MCF 10A (cell line): ENCODE measurements around the gene TRIM68. TPM values are rescaled to one million over a fixed set of nuclear protein-coding genes. Genes with fewer than 3 reads are reported as not detected.

Experiments used
- BruUV-seq: library from RNA; stranded (reverse); fragments of 400-500 nt; replicated peaks from 2 replicates; lab custom pipeline; 2021; lab: Mats Ljungman, UMichigan
- CTCF ChIA-PET: fragments of 300-600 bp; sonication (Branson Sonifier 250); formaldehyde crosslinking; extraction: SDS; loops from one replicate; lab custom pipeline; 2021; ENCODE audit warnings: antibody characterized with exemption, inconsistent platforms; lab: Yijun Ruan, JAX
- POLR2A ChIA-PET: fragments of 300-600, 350-650 bp; sonication (Branson Sonifier 250); formaldehyde crosslinking; extraction: SDS; loops from one replicate; lab custom pipeline; 2020; ENCODE audit warnings: antibody characterized with exemption, inconsistent platforms; lab: Yijun Ruan, JAX
- DNase-seq: peaks from one replicate; pipeline ENCODE4 v3.0.0-alpha.2; 2018; ENCODE audit not compliant: unreplicated experiment
- H3K27ac Mint-ChIP-seq: one replicate; pipeline ENCODE4 v1.8.0; 2022; ENCODE audit warnings: mild to moderate bottlenecking, low read depth, mixed read lengths; ENCODE audit not compliant: unreplicated experiment
- H3K27me3 Mint-ChIP-seq: one replicate; pipeline ENCODE4 v1.8.0; 2022; ENCODE audit warnings: mixed read lengths; ENCODE audit not compliant: insufficient read depth, unreplicated experiment
- H3K36me3 Mint-ChIP-seq: one replicate; pipeline ENCODE4 v1.8.0; 2022; ENCODE audit warnings: mild to moderate bottlenecking, moderate library complexity, mixed read lengths; ENCODE audit not compliant: insufficient read depth, unreplicated experiment
- H3K4me1 Mint-ChIP-seq: one replicate; pipeline ENCODE4 v1.8.0; 2022; ENCODE audit warnings: mixed read lengths; ENCODE audit not compliant: insufficient read depth, unreplicated experiment
- H3K4me3 Mint-ChIP-seq: one replicate; pipeline ENCODE4 v1.8.0; 2022; ENCODE audit warnings: mild to moderate bottlenecking, moderate library complexity, mixed read lengths; ENCODE audit not compliant: unreplicated experiment
- H3K9me3 Mint-ChIP-seq: one replicate; pipeline ENCODE4 v1.8.0; 2022; ENCODE audit warnings: mixed read lengths; ENCODE audit not compliant: unreplicated experiment
- intact Hi-C: fragments of 100-400 bp; cut with micrococcal nuclease; formaldehyde crosslinking; loops from 2 replicates; pipeline ENCODE4 v1.14.1; 2022
- total RNA-seq: library from RNA; stranded (reverse); gene quantifications from 2 replicates; pipeline ENCODE4 v1.2.3, GENCODE V29; 2022
- TF ChIP-seq, protein P1 (sequence below): fragments of 200-600 bp; IDR thresholded peaks from one replicate; pipeline ENCODE4 v1.8.0; 2022; ENCODE audit warnings: antibody characterized with exemption, mild to moderate bottlenecking; ENCODE audit not compliant: unreplicated experiment

The TRIM68 gene
- total RNA-seq, 1 experiment from 2014 or later, result 7.9 TPM

- no TSS peak for BruUV-seq
- H3K4me3 Mint-ChIP-seq, result no peak overlapping the region
- H3K9me3 Mint-ChIP-seq, result no peaks in the 10 kb centered on the region
- CTCF ChIA-PET, result interaction anchor here (2.0 kb wide), 1 partner anchor 9 kb away, joined by 13 read pairs; the partner anchor contains the start of gene OR51D1
- H3K27me3 Mint-ChIP-seq, result peaks cover 24% of the 10 kb centered on the region
- no peak overlapping the region for H3K27ac Mint-ChIP-seq
- no peaks in the 10 kb centered on the region for H3K4me1 Mint-ChIP-seq
- intact Hi-C loops, result no loop called here
- POLR2A ChIA-PET, result no interaction called here
- no peak for DNase-seq
- TF ChIP-seq, protein P1, sequence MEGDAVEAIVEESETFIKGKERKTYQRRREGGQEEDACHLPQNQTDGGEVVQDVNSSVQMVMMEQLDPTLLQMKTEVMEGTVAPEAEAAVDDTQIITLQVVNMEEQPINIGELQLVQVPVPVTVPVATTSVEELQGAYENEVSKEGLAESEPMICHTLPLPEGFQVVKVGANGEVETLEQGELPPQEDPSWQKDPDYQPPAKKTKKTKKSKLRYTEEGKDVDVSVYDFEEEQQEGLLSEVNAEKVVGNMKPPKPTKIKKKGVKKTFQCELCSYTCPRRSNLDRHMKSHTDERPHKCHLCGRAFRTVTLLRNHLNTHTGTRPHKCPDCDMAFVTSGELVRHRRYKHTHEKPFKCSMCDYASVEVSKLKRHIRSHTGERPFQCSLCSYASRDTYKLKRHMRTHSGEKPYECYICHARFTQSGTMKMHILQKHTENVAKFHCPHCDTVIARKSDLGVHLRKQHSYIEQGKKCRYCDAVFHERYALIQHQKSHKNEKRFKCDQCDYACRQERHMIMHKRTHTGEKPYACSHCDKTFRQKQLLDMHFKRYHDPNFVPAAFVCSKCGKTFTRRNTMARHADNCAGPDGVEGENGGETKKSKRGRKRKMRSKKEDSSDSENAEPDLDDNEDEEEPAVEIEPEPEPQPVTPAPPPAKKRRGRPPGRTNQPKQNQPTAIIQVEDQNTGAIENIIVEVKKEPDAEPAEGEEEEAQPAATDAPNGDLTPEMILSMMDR, result no peak
- no peaks in the 10 kb centered on the region for H3K36me3 Mint-ChIP-seq
These were observed 37.9 kb upstream of the TRIM68 start for GRCh38 chr11:4645974-4646373.

DNA sequence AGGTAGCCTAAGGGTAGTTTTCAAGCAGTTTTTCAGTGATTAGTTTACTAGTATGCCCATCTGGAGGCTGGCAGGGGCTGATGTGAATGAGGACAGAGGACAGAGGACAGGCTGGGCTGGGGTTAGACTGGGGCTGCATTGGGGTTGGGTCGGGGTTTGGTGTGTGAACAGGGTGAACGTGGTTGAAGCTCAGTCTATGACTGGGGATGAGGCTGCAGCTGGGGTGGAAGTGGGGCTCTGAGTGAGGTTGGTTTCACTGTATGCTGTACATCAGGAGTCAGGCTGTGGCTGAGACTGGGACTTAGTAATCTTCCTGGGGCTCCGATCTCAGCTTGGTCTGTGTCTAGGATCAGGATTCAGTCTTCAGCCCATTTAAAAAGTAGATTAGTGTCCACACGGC is 36.2 kb upstream of the TRIM68 start:
- no peaks in the 10 kb centered on the region for H3K4me1 Mint-ChIP-seq
- peaks cover 19% of the 10 kb centered on the region for H3K27me3 Mint-ChIP-seq

DNA sequence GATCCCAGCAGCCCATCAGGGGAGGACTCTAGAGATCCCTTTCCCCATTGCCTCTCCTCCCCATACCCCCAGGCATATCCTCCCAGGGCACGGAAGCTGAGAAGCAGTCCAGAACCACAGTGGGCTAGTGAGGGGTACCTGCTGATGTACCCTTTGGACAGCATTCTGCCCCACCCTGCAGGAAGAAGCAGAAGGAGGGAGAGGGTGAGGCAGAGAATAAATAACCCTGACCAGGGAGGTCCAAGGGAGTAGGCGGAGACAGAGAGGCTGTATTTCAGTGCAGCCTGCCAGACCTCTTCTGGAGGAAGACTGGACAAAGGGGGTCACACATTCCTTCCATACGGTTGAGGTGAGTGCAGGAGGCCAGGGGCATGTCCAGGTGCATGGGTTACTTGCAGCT is 35.7 kb upstream of the TRIM68 start, which contains the start of gene OR51E1:
TSS of gene OR51E1 (plus strand) at position 301 of the 400 bp plus-strand sequence. CDS start 8,545 bp downstream, outside the sequence.
- Mint-ChIP-seq H3K27ac (peak within 1 kb of the TSS; percentile 17), H3K4me1 (no peaks in the 10 kb centered on the region), H3K4me3 (no peak within 1 kb of the TSS), H3K36me3 (no peaks in the 10 kb centered on the region), H3K27me3 (peaks cover 14% of the 10 kb centered on the region), H3K9me3 (no peaks in the 10 kb centered on the region)
- DNase-seq, result no peak
- intact Hi-C loops, result no loop called here
- TF ChIP-seq, protein P1, result no peak
- ChIA-PET POLR2A (no interaction called here), CTCF (no interaction called here)
- BruUV-seq, result no TSS peak

More for the DNA sequence above, 36.2 kb upstream of the TRIM68 start:
- no peaks in the 10 kb centered on the region for H3K36me3 Mint-ChIP-seq
- H3K27ac Mint-ChIP-seq, result no peak overlapping the region
- no peak overlapping the region for H3K4me3 Mint-ChIP-seq
- no peak for DNase-seq
- BruUV-seq, result no TSS peak
- ChIA-PET CTCF (interaction anchor here (2.0 kb wide), 1 partner anchor 8 kb away, joined by 13 read pairs; the partner anchor contains the start of gene OR51D1), POLR2A (no interaction called here)
- TF ChIP-seq, protein P1, result no peak
- intact Hi-C loops, result no loop called here
- H3K9me3 Mint-ChIP-seq, result no peaks in the 10 kb centered on the region

DNA sequence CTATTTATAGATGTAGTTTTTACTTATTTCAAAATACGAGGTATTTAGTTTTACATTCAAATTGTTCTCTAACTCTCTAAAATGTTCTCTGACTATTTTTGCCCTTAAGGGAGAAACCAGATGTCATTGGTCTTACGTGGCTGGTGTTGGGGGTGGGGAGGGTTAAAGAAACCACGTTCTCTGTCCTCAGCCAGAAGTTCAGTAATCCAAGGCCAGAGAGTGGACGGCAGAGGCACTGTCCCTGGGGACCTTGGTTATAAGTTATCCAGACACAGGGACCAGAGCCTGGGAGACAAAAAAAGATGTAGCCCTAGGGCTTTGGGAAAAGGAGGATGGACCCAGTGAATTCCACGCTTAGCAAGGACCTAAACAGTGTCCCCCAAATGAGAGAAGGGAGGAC is 35.0 kb upstream of the TRIM68 start:
- ChIA-PET CTCF (interaction anchor here (1.4 kb wide), 1 partner anchor 16 kb away, joined by 3 read pairs; no protein-coding TSS in a partner anchor), POLR2A (no interaction called here)
- Mint-ChIP-seq H3K4me1 (no peaks in the 10 kb centered on the region), H3K36me3 (no peaks in the 10 kb centered on the region), H3K4me3 (no peak overlapping the region), H3K27ac (no peak overlapping the region), H3K27me3 (peaks cover 13% of the 10 kb centered on the region), H3K9me3 (no peaks in the 10 kb centered on the region)
- BruUV-seq, result no TSS peak
- DNase-seq, result no peak
- TF ChIP-seq, protein P1, result no peak
- intact Hi-C loops, result no loop called here
